Activated CD4-positive, CD25-positive, alpha-beta regulatory T cell (primary cell): ENCODE results near the gene CMAS.
"Not testable (repeated sequence)": the region's sequence is repeated elsewhere in the genome, so short reads cannot be mapped to it uniquely, and the experiment has no call there.

ENCODE experiments used
- DNase-seq, 4 experiments: peaks; one replicate each; lab custom pipeline; 2025; lab: John Stamatoyannopoulos, UW

The CMAS gene

GRCh38 chr12:22046090-22046967 lies at the start of gene CMAS:
TSS of gene CMAS (plus strand) at chr12:22046218. CDS start at chr12:22046304, 86 bp downstream.
- DNase-seq: peak; percentile 68 to 74 (median 74)

- no peak for DNase-seq
These were observed 47.7 kb upstream of the CMAS start for GRCh38 chr12:21998295-21998694.

- DNase-seq: no peak
These were observed 47.2 kb upstream of the CMAS start for GRCh38 chr12:21998782-21999181.

- no peak for DNase-seq
These were observed 43.6 kb upstream of the CMAS start for GRCh38 chr12:22002430-22002829.

DNA sequence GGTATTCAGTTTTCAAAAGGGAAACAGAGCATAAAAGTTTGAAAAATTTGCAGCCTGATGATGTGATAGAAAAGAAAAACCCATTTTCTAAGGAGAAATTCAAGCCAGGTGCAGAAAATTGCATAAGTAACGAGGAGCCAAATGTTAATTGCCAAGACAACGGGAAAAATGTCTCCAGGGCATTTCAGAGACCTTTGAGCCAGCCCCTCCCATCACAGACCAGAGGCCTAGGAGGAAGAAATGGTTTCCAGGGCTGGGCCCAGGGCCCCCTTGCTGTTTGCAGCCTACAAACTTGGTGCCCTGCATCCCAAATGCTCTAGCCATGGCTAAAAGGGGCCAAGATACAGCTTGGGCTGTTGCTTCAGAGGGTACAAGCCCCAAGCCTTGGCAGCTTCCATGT lies 38.2 kb upstream of the CMAS start:
- not testable (repeated sequence) for DNase-seq

DNA sequence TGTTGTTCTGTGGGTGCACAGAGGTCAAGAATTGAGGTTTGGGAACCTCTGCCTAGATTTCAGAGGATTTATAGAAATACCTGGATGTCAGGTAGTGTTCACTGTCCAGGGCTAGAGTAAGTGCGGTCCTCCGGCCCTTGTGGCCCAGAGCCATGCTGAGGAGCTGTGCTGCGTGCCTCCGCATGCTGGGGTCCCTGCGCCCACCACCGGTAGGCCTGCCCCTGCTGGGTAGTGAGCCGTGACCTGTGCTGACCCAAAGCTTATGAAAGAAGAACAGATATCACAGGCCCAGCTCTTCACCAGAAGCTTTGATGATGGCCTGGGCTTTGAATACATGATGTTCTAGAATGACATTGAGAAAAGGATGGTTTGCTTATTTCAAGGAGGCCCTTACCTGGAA lies 37.8 kb upstream of the CMAS start:
- DNase-seq: no peak

GRCh38 chr12:22014041-22014782 lies 31.8 kb upstream of the CMAS start:
- no peak for DNase-seq

DNA sequence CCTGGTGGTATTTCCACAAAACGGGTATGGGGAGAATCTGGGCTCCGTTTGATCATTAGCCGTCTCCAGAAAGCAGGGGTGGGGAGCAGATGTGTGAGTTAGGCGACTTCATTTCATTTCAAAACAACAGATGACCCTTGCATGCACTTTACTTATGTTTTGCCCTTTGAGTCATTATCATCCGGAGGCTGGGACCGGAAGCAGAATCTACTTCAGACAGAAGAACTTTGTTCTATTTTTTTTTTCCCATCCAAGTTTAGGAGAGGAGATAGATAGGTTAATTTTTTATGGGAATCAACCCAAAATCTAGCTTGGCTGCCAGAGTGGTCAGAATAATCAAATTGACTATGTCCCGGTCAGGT lies 31.3 kb upstream of the CMAS start:
- DNase-seq: no peak

DNA sequence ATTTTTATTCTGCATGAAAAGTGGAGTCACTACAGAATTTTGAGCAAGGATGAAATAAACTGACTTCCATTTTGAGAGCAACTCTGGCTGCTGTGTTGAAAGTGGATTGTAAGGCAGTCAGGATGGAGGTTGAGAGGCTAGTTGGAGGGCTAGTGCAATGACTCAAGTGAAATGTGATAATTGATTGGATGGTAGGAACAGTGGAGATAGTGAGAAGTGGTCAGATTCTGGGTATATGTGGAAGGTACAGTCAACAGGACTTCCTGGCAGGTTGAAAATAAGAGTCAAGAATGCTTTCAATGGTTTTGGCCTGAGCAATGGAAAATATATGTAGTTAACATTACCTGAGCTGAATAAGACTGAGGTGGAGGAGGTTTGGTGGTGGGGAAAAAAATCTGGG lies 29.0 kb upstream of the CMAS start:
- no peak for DNase-seq

- no peak for DNase-seq
These were observed 27.2 kb upstream of the CMAS start for GRCh38 chr12:22018860-22019259.

- DNase-seq: not testable (repeated sequence)
These were observed 22.5 kb upstream of the CMAS start for GRCh38 chr12:22023489-22023888.

DNA sequence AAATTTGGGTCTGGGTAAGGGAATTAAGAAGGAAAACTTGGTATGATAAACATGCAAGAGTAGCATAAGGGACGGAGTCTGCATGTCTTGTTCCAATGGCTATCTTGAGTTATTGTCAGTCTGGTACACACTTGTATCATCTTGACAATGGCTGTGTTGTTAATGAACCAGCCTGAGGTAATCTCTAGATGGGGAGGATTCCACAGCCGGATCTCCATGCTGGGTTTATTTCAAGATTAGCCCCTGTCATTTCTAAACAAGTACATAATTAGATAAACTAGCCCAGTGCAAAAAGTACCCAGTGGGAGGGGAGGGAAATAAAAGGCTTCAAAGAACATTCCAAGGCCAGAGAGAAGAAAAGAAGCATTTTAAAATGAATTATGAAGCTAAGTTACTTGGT lies 16.5 kb upstream of the CMAS start:
- DNase-seq: no peak

DNA sequence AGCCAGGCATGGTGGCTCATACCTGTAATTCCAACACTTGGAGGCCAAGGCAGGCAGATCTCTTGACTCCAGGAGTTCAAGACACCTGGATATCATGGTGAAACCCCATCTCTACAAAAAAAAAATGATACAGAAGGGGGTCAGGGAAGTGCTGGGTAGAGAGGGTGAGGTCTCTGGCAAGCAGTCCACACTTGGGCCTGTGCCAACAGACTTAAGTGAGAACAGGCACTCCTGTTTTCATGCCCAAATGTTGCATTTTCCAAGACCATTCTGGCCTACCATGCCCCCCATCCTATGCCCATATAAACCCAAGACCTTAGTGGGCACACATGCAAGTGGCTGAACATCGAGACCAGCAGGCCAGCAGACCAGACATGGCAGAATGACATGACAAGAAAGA lies 16.0 kb upstream of the CMAS start:
- DNase-seq: no peak

DNA sequence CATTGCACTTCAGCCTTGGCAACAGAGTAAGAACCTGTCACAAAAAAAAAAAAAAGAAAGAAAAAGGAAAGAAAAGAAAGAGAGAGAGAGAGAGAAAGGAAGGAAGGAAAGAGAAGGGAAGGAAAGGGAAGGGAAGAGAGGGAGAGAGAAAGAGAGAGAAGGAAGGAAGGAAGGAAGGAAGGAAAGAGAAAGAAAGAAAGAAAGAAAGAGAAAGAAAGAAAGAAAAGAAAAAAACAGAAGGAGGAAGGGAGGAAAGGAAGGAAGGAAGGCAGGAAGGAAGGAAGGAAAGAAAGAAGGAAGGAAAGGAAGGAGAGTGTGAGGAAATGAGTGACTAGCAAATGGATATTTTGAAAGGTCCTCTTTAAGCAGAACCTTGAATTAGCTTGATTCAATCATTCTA lies 13.3 kb upstream of the CMAS start:
- no peak for DNase-seq

DNA sequence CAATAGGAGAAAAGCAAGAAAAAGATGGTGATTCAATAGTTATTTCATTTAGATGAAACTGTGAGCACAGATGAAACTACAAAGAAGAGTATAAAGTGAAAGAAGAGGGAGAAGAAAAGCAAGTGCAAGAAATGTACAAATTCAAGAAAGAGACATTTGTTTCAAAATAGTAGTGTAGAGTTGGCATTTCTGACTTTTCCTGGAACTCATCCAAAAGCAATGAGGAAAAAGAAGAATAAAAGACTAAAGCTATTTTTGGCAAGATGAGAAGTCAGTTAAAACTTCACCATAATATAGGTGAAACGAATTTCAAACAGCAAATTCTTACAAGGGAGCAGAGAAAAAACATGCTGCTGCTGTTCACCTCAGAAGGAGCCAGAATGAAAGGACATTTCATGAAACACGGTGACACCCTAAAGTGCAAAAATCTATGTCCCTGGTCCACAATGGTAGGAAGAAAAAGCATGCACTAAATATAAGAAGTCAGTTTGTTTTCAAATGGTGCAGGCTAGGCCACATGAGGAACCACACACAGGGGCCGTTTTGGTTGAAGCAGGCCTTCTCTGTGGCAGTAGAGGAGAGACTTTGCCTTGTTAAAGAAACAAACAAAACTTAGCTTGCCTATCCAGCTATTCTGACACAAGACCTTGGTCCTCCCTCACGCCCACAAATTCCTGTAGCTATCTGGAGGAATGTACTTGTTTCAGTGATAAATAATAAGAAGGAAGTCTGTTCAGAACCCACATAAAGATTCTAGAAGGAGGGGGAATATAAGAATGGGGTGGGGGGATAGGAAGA lies 11.1 kb upstream of the CMAS start:
- no peak for DNase-seq

DNA sequence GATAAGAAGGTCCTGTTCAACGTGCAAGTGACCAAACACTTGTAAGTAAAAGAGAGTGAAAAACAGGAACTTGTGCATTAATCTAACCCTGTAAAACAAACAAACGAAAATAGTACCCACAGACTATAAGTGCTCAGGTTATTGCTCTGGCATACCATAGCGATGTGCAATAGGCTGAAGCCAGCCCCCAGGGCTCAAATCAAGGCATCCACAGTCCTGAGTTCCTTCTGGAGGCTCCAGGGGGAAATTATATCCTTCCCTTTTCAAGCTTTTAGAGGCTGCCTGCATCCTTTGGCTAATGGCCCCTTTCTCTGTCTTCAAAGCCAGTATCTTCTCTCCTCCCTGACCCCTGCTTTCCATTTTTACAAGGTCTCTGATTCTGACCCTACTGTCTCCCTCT lies 8.1 kb upstream of the CMAS start:
- no peak for DNase-seq

DNA sequence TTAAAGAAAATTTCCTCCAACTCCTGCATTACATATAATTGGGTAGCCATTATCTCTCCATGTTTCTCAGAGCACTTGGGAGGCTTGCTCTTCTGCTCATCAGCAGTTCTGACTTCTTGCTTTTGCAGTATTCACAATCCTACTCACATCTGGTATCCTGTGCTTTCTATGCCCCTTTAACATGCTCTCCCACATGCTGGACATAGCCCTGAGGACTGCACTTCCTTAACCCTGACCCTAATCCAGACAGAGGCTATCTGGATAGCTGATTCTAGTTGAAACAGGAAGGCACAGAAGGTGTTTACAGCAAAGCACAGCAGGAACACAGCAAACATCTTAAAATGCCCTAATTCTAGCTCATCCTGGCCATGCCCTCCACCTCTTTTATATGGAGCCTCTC lies 7.3 kb upstream of the CMAS start:
- no peak for DNase-seq

GRCh38 chr12:22039361-22039760 lies 6.7 kb upstream of the CMAS start:
- DNase-seq: no peak

- no peak for DNase-seq
These were observed 2.9 kb upstream of the CMAS start for GRCh38 chr12:22042976-22043669.

DNA sequence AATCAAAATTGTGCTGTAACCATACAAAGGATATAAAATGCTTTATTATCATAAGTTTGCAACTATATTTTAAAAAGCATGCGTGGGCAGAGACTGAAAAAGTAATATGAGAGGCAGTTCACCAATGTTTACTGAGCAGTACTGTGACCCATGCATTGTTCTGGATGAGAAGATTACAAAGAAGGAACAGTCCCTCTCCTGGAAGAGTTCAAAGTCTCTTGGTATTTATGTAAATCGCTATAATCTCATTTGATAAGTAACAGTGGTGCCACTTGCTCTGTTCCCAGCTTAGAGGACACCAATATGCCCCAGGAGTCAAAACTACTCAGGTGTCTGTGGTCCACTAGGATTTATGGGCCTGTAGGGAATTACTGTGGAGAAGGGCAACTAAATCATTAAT lies 2.1 kb upstream of the CMAS start:
- no peak for DNase-seq

DNA sequence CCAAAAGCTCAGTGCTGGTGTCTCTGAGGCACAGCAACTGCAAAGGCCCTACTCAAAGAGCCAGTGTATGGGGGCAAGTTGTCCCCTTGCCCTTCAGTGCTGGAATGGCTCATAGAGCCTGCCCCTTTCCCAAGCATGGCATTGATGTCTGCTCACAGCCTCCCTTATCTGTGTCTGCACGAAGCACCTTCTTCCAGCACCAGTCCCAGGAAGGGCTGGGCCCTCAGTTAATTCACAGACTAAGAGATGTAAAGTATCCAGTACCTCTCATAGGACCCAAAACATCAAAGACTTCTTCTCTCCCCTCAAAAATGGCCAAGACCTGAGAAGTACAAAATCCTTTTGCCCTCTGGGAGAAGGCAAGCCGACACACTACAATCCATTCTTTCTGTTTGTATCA lies 1.6 kb upstream of the CMAS start:
- DNase-seq: no peak

DNA sequence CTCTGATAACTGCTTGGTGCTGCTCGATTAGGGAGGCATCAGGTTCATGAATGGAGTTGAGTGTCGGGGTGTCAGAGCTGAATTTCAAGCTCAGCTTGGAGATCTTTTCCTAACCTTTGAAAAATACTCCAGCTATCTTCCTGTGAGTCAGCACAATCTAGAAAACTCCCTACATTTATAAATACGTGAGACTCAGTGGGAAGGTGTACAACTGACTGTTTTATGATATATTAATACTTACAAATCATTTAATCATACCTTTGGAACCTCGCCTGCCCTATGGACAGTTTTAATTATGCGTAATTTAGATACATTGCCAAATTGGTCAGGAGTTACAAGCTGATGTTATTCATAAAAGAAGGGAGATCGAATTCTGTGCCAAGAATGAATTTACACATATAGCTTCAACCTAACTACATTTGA lies 961 bp downstream of the CMAS start:
- DNase-seq: no peak
